Gastroesophageal sphincter (tissue), 4 donors: ENCODE data around the gene PTPRU. TPM values are rescaled to one million over a fixed set of nuclear protein-coding genes. Genes with fewer than 3 reads are reported as not detected.
"Not testable (repeated sequence)": the region's sequence is repeated elsewhere in the genome, so short reads cannot be mapped to it uniquely, and the experiment has no call there.

Source experiments
- ATAC-seq: fragments of 150-250 bp; one replicate; pipeline ENCODE4 v1.9.1; 2016; ENCODE audit warnings: mild to moderate bottlenecking, moderate library complexity
- H3K27ac ChIP-seq, 4 donors: fragments of 200-600 bp; sonication (generic) in 3 of 4; 1 replicate in 3 of 4; 2 replicates in 1 of 4; pipeline ENCODE4 v1.5.1; 2016 to 2019
- H3K27me3 ChIP-seq: fragments of 200-600 bp; sonication (generic); one replicate; pipeline ENCODE4 v1.5.1; 2019
- H3K36me3 ChIP-seq, 2 donors: fragments of 200-600 bp; sonication (generic); one replicate each; pipeline ENCODE4 v1.5.1; 2019; ENCODE audit warnings: control low read depth in 1 of 2
- H3K4me1 ChIP-seq, 3 donors: fragments of 200-600 bp; sonication (generic); 1 replicate in 2 of 3; 2 replicates in 1 of 3; pipeline ENCODE4 v1.5.1; 2016 to 2019; ENCODE audit warnings: control low read depth in 2 of 3
- H3K4me3 ChIP-seq, 2 donors: fragments of 200-600 bp; sonication (generic); one replicate each; pipeline ENCODE4 v1.5.1; 2019; ENCODE audit warnings: mild to moderate bottlenecking in 1 of 2, moderate library complexity in 1 of 2
- H3K9me3 ChIP-seq, 3 donors: fragments of 200-600 bp; sonication (generic); one replicate each; pipeline ENCODE4 v1.5.1; 2017 to 2019; ENCODE audit warnings: control low read depth in 2 of 3
- EP300 ChIP-seq: sonication (generic); formaldehyde crosslinking; IDR thresholded peaks from one replicate; pipeline ENCODE4 v1.6.1; 2017; ENCODE audit warnings: antibody characterized with exemption, mild to moderate bottlenecking
- POLR2A ChIP-seq, 2 donors: fragments of 450-650 bp; IDR thresholded peaks; one replicate each; pipeline ENCODE4 v1.6.1; 2017; ENCODE audit warnings: antibody characterized with exemption in 2 of 2, mild to moderate bottlenecking in 2 of 2, moderate library complexity in 1 of 2
- POLR2AphosphoS5 ChIP-seq: sonication (generic); formaldehyde crosslinking; IDR thresholded peaks from one replicate; pipeline ENCODE4 v1.6.1; 2017; ENCODE audit warnings: antibody characterized with exemption
- WGBS, 2 donors: methylation state at CpG; one replicate each; pipeline ENCODE4 v1.1.5; 2018; ENCODE audit warnings: low coverage in 1 of 2; 5-methylcytosine and 5-hydroxymethylcytosine counted together
- total RNA-seq, 4 donors: library from RNA; depleted of rRNA; stranded (reverse); fragments of >200 nt; gene quantifications; one replicate each; pipeline ENCODE4 v1.1.0, GENCODE V29; 2016
- TF ChIP-seq, protein P1 (sequence below), 4 experiments: fragments of 200-600 bp in 2 of 4; fragments of 450-650 bp in 2 of 4; sonication (generic) in 1 of 4; IDR thresholded peaks; one replicate each; pipeline ENCODE4 v1.5.1; 2017 to 2019; ENCODE audit warnings: antibody characterized with exemption in 4 of 4, mild to moderate bottlenecking in 2 of 4, moderate library complexity in 2 of 4

The PTPRU gene
- total RNA-seq, 4 donors from 2014 or later: 11.1 to 30.5 (median 23.7) TPM

DNA sequence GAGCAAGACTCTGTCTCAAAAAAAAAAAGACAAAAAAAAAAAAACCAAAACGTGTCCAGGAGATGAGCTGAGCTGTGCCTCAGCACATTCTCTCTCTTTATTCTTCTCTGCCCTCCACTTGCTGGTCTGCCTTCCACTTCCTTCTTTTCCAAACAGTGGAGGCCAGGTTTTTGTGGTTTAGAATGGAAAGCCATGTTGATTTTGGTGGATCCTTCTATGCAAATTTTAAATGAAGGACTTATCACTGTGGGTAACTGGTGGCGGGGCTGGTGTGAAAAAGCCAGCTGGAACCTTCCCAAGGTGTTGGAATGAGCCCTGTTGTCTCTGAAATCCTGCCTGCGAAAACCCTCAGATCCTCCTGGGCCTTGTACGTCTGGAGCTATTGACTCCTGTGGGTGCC is 61.9 kb downstream of the PTPRU start:
- WGBS, 2 donors: 83% methylated on average over 4 of the region's 4 CpGs
- Histone ChIP-seq H3K27me3 (no peaks in the 10 kb centered on the region), H3K9me3 (no peaks in the 10 kb centered on the region), H3K36me3 (peaks cover 0 to 33% of the 10 kb centered on the region in 2 donors), H3K4me1 (no peaks in the 10 kb centered on the region), H3K27ac (no peak overlapping the region), H3K4me3 (no peak overlapping the region)
- ATAC-seq: no peak
- TF ChIP-seq POLR2AphosphoS5 (no peak), POLR2A (IDR thresholded peaks at IDR 0.05) (no peak), EP300 (no peak)
- TF ChIP-seq, protein P1, sequence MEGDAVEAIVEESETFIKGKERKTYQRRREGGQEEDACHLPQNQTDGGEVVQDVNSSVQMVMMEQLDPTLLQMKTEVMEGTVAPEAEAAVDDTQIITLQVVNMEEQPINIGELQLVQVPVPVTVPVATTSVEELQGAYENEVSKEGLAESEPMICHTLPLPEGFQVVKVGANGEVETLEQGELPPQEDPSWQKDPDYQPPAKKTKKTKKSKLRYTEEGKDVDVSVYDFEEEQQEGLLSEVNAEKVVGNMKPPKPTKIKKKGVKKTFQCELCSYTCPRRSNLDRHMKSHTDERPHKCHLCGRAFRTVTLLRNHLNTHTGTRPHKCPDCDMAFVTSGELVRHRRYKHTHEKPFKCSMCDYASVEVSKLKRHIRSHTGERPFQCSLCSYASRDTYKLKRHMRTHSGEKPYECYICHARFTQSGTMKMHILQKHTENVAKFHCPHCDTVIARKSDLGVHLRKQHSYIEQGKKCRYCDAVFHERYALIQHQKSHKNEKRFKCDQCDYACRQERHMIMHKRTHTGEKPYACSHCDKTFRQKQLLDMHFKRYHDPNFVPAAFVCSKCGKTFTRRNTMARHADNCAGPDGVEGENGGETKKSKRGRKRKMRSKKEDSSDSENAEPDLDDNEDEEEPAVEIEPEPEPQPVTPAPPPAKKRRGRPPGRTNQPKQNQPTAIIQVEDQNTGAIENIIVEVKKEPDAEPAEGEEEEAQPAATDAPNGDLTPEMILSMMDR (IDR thresholded peaks at IDR 0.05): no peak

DNA sequence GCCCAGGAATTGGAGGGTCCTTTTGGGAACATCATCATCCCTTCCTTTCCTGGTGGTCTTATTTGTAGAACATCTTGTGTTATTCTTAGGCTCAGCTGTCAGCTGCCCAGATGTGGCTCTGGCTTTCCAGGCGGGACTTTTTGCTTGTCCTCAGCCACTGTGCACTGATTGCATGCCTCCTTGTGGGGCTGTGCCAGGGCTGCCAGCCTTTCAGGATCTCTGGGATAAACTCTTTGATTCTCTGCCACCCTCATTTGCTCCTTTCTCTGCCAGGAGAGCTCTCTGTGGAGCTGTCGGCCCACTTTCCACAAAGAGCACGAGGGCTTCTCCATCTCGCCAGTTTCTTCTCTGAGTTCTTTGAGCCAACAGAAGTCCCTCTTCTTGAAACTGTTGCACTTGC is 63.1 kb downstream of the PTPRU start:
- 73 to 93% methylated on average over 2 to 3 of the region's 4 CpGs for WGBS, 2 donors
- Histone ChIP-seq H3K27me3 (no peaks in the 10 kb centered on the region), H3K27ac (no peak overlapping the region), H3K4me1 (no peaks in the 10 kb centered on the region), H3K36me3 (peaks cover 0 to 45% of the 10 kb centered on the region in 2 donors), H3K9me3 (no peaks in the 10 kb centered on the region), H3K4me3 (no peak overlapping the region)
- TF ChIP-seq POLR2AphosphoS5 (no peak), EP300 (no peak), POLR2A (IDR thresholded peaks at IDR 0.05) (no peak)
- TF ChIP-seq, protein P1 (IDR thresholded peaks at IDR 0.05): no peak
- no peak for ATAC-seq

DNA sequence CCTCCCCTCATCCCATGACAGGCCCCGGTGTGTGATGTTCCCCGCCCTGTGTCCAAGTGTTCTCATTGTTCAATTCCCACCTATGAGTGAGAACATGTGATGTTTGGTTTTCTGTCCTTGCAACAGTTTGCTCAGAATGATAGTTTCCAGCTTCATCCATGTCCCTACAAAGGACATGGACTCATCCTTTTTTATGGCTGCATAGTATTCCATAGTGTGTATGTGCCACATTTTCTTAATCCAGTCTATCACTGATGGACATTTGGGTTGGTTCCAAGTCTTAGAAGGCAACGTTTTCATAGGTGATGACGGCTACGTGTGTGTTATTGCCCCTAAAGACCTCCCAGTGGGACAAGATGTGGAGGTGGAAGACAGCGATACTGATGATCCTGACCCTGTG is 65.4 kb downstream of the PTPRU start:
- not testable (repeated sequence) for ATAC-seq
- WGBS, 2 donors: 89 to 96% methylated on average over 3 of the region's 6 CpGs

DNA sequence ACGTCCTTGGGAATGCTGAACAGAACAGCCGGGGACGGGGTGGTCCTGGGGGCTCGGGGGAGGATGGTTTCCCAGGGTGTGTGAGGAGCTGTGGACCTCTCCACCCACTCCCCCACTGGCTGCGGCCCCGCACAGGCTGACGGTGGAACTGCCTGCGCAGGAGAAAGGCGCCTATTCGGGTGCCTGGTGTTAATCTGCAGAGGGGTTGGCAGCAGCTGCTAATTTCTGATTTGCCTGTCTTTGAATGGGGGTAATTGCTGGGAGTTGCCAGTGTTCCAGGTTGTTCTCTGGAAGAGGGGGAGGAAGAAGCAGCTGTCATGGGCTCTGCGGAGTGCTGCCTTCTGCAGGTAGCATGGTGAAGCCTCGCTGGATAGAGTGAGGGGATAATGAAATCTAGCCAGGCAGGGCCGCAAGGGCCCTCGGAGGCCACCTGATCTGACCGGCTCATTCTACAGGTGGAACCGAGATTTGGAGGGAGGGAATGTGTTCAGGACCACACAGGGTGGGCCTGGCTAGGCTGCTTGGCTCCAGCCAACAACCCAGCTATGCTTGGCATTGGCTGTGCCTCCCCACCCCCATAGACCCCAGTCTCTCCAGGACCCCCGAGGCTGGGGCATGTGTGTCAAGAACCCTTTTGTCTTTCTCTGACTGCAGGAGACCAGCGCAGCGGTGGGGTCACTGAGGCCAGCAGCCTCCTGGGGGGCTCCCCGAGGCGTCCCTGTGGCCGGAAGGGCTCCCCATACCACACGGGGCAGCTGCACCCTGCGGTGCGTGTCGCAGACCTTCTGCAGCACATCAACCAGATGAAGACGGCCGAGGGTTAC is 67.1 kb downstream of the PTPRU start:
- H3K36me3 ChIP-seq: peaks cover 0 to 63% of the 10 kb centered on the region in 2 donors
- H3K9me3 ChIP-seq: no peaks in the 10 kb centered on the region
- ATAC-seq: no peak
- TF ChIP-seq, protein P1 (IDR thresholded peaks at IDR 0.05): no peak
- TF ChIP-seq EP300 (no peak), POLR2A (IDR thresholded peaks at IDR 0.05) (no peak), POLR2AphosphoS5 (no peak)
- WGBS, 2 donors: 55 to 88% methylated on average over 2 to 3 of the region's 28 CpGs
- no peak overlapping the region for H3K4me3 ChIP-seq
- no peak overlapping the region for H3K27ac ChIP-seq
- no peaks in the 10 kb centered on the region for H3K27me3 ChIP-seq
- no peaks in the 10 kb centered on the region for H3K4me1 ChIP-seq

More for the DNA sequence above, 65.4 kb downstream of the PTPRU start:
- H3K4me1 ChIP-seq, H3K27ac ChIP-seq, H3K9me3 ChIP-seq, H3K27me3 ChIP-seq, H3K4me3 ChIP-seq: not testable (repeated sequence)
- peaks cover 0 to 64% of the 10 kb centered on the region in 2 donors for H3K36me3 ChIP-seq

DNA sequence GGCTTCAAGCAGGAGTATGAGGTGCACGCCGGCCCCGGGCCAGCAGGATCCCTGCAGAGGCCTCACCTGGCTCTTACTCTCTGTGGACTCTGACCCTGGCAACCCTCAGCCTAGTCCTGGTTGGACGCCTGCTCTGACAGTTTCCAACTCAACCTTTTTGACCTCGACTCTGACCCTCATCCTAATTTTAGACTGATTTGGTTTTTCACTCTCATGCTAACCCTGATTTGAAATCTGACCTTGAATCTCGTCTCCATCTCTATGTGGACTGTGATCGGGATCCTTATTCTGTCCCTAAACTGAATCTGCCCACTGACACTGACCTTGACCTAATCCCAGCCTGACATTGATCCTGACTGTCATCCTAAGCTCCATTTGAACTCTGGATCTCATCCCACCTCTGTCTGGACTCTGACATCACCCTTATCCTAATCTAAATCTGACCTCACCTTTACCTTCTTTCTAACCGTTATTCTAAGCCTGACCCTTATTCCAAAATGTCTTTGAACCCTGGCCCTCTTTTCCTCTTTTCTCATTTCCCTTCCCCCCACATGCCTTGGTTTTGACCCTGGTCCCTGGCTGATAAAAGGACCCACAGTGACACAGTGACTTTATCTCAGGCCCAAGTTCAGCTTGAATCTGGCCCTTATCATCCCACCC is 67.8 kb downstream of the PTPRU start:
- TF ChIP-seq POLR2A (IDR thresholded peaks at IDR 0.05) (no peak), POLR2AphosphoS5 (no peak)
- TF ChIP-seq, protein P1 (IDR thresholded peaks at IDR 0.05): no peak
- ATAC-seq: no peak
- no peaks in the 10 kb centered on the region for H3K4me1 ChIP-seq
- H3K9me3 ChIP-seq: no peaks in the 10 kb centered on the region
- H3K27ac ChIP-seq: no peak overlapping the region
- WGBS, 2 donors: 81 to 87% methylated on average over 6 to 8 of the region's 8 CpGs
- H3K36me3 ChIP-seq: peaks cover 0 to 61% of the 10 kb centered on the region in 2 donors
- no peak overlapping the region for H3K4me3 ChIP-seq
- no peaks in the 10 kb centered on the region for H3K27me3 ChIP-seq
